NOMO-1 (cell line): ENCODE results near the gene GAN.
"Not testable (repeated sequence)": the region's sequence is repeated elsewhere in the genome, so short reads cannot be mapped to it uniquely, and the experiment has no call there.

Source experiments
- DNase-seq, 2 experiments: peaks; one replicate each; lab custom pipeline; 2025; ENCODE audit not compliant: unreplicated experiment in 2 of 2; lab: John Stamatoyannopoulos, UW

Gene GAN

GRCh38 chr16:81307770-81308169 lies 7.0 kb upstream of the GAN start:
- no peak for DNase-seq

GRCh38 chr16:81310045-81310644 lies 4.6 kb upstream of the GAN start:
- no peak for DNase-seq

GRCh38 chr16:81311762-81312161 lies 3.0 kb upstream of the GAN start:
- no peak for DNase-seq

GRCh38 chr16:81313701-81314602 lies 810 bp upstream of the GAN start:
- no peak for DNase-seq

- DNase-seq, result peak; percentile 18 to 37
These were observed 761 bp downstream of the GAN start for GRCh38 chr16:81315271-81316175.

- no peak for DNase-seq
These were observed 1.4 kb downstream of the GAN start for GRCh38 chr16:81316176-81316496.

- no peak for DNase-seq
These were observed 3.9 kb downstream of the GAN start for GRCh38 chr16:81318711-81319110.

- DNase-seq, result no peak
These were observed 4.6 kb downstream of the GAN start for GRCh38 chr16:81319221-81319912.

- no peak for DNase-seq
These were observed 6.3 kb downstream of the GAN start for GRCh38 chr16:81321039-81321438.

- no peak for DNase-seq
These were observed 6.8 kb downstream of the GAN start for GRCh38 chr16:81321536-81321935.

- no peak for DNase-seq
These were observed 10.0 kb downstream of the GAN start for GRCh38 chr16:81324808-81325207.

GRCh38 chr16:81327011-81327410 lies 12.2 kb downstream of the GAN start:
- no peak for DNase-seq

GRCh38 chr16:81327447-81328196 lies 12.9 kb downstream of the GAN start:
- no peak for DNase-seq

GRCh38 chr16:81329947-81330346 lies 15.2 kb downstream of the GAN start:
- DNase-seq, result no peak

GRCh38 chr16:81333356-81333755 lies 18.6 kb downstream of the GAN start:
- DNase-seq, result no peak

GRCh38 chr16:81335669-81336068 lies 20.9 kb downstream of the GAN start:
- DNase-seq, result no peak

- DNase-seq, result no peak
These were observed 22.3 kb downstream of the GAN start for GRCh38 chr16:81337097-81337496.

GRCh38 chr16:81345172-81345571 lies 30.4 kb downstream of the GAN start:
- DNase-seq, result not testable (repeated sequence)

GRCh38 chr16:81347425-81347824 lies 32.7 kb downstream of the GAN start:
- no peak for DNase-seq
